Fibroblast of pulmonary artery (primary cell): Measurements from ENCODE around the gene DGKI.

Experiments
- DNase-seq: peaks from one replicate; pipeline ENCODE4 v3.0.0-alpha.2; 2010; ENCODE audit warnings: low read depth
- H3K4me3 ChIP-seq: replicated peaks from 2 replicates; pipeline ENCODE4 v1.5.1; 2011; ENCODE audit warnings: low read depth, mild to moderate bottlenecking, control low read depth, low read length, moderate library complexity
- TF ChIP-seq, protein P1 (sequence below): IDR thresholded peaks from 2 replicates; pipeline ENCODE4 v1.5.1; 2011; ENCODE audit warnings: mild to moderate bottlenecking, control low read depth, low read length, inconsistent platforms; ENCODE audit errors: missing control alignments

Gene DGKI

DNA sequence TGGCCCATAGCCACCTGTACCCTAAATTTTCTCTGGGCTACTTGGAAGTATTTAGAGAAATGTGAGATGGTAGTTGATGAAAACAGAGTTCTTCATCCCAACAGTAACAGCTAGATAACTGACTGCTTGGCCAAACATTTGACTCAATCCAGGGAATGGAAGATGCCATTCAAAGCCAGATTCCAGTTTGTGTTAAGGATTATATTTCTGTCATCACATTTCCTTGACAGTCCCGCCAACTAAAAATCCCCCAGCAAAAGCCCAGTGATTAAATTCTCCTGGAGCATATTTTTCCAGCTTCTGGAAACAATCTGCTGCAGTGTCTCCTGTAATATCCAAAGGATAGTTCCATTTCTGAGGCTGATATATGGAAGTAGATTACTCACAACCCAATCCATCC, 457.9 kb downstream of the DGKI start:
- H3K4me3 ChIP-seq = no peak overlapping the region
- TF ChIP-seq, protein P1, sequence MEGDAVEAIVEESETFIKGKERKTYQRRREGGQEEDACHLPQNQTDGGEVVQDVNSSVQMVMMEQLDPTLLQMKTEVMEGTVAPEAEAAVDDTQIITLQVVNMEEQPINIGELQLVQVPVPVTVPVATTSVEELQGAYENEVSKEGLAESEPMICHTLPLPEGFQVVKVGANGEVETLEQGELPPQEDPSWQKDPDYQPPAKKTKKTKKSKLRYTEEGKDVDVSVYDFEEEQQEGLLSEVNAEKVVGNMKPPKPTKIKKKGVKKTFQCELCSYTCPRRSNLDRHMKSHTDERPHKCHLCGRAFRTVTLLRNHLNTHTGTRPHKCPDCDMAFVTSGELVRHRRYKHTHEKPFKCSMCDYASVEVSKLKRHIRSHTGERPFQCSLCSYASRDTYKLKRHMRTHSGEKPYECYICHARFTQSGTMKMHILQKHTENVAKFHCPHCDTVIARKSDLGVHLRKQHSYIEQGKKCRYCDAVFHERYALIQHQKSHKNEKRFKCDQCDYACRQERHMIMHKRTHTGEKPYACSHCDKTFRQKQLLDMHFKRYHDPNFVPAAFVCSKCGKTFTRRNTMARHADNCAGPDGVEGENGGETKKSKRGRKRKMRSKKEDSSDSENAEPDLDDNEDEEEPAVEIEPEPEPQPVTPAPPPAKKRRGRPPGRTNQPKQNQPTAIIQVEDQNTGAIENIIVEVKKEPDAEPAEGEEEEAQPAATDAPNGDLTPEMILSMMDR = no peak
- DNase-seq = no peak

DNA sequence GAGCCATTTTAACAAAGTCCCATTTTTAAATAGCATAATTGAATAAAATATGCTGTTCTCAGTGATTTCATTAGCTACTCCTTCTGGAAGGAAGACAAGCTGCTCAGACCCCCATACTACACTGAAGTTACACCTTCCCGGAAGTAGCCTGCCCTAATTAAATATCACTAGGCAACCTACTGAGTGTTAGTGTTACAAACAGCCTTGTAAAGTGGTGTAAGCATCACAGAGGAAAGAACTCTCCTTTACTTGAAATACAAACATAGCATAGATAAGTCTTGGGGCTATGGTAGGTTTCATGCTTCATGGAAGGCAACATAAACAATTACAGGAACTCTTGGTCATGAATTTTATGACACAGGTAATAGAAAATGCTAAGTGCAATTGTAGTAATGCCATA, 459.8 kb downstream of the DGKI start:
- no peak overlapping the region for H3K4me3 ChIP-seq
- TF ChIP-seq, protein P1 = no peak
- no peak for DNase-seq

DNA sequence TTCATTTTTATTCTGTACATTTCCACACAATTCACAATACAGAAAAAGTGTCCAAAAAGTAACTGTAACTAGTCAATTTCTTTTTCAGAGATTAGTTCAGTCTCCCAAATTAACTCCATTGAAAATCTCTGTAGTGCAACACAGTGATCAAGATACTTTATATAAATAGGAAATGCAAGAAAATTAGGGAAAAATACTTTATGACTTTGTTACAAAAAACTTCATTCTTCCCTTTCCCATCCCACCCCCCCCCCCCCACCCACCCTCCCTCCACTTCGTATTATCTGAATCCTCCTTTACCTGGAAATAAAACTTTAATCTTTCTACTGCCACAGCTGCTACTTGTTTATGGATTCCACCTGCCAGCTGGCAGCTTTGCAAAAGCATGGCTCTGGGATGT, 465.7 kb downstream of the DGKI start:
- TF ChIP-seq, protein P1 = no peak
- DNase-seq = no peak
- no peak overlapping the region for H3K4me3 ChIP-seq

DNA sequence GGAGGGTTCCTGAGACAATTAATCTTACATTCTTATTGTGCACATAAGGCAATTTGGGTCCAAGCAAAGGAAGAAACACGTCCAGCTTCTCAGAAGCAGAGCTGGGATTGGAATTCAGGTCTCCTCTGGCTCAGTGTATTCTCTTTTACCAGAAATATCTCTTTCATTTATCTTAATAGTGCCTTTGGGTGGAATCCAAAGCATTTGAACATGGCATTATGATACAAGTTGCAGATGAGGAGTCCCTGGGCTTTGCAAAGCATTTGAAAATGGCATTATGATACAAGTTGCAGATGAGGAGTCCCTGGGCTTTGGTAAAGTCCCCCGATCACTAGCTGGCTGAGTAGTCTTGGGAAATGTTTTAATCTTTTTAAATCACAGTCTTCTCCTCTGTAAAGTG, 473.3 kb downstream of the DGKI start:
- TF ChIP-seq, protein P1 = no peak
- H3K4me3 ChIP-seq = no peak overlapping the region
- DNase-seq = no peak

DNA sequence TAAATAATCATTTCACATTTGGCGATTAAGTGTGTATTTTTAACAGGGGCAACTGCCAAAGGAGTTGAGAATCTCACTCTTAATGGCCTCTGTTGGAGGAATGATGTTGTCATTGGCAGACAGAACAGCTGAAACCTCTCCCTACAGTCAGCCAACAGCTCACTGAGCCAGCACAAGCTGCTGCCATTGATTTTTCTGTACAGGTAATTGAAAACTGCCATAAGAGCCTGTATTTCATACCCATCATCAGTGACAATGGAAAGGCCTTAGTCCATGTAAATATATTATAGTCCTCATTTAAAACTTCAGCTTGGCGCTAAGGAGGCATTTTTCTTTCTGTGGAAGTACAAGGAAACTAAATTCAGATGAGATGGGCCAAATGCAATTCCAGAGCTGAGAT, 475.2 kb downstream of the DGKI start:
- no peak for DNase-seq
- no peak overlapping the region for H3K4me3 ChIP-seq
- TF ChIP-seq, protein P1 = no peak

DNA sequence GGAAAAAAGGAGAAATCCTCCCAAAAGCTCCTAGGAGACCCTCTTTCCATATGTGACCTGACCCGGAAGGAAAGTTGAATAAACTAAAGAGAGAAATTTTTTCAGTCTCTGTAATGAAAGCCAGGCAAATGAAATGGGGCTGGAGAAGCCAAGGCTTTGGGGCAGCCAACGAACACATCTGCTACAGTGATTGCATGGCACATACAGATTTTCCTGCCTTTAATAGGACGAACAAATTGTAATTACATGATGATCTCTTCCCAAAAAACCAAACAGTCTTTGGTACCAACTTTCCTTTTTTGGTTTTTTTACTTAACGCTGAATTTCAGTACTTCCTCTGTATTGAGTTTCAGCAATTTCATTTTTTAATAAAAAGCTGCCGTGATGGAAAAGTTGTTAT, 479.8 kb downstream of the DGKI start:
- TF ChIP-seq, protein P1 = no peak
- H3K4me3 ChIP-seq = no peak overlapping the region
- no peak for DNase-seq

DNA sequence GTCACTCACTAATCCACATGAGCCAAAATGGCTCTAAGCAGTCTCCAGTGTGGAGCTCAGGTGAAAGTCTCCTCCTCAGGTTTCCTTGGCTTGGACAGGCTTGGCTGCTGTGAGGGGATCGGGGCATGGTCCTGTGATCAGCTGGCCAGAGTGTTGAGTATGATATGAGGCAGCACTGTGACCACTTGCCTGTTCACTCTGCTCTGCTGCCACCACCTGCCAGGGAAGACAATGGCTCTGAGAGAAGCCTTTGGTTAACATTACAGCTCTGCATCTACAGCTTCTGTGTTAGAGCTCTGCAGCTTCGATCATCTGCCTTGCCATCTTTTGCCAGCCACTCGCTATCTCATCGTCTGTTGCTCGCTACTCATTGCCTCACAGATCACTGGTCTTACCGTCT, 483.1 kb downstream of the DGKI start:
- DNase-seq = no peak
- H3K4me3 ChIP-seq = no peak overlapping the region
- TF ChIP-seq, protein P1 = no peak
